Left kidney (tissue), 2 donors: ENCODE measurements around the gene NOL4L. TPM values are rescaled to one million over a fixed set of nuclear protein-coding genes. Genes with fewer than 3 reads are reported as not detected.
"Not testable (repeated sequence)": the region's sequence is repeated elsewhere in the genome, so short reads cannot be mapped to it uniquely, and the experiment has no call there.

Experiments
- DNase-seq: peaks from one replicate; pipeline ENCODE4 v3.0.0-alpha.2; 2013
- polyA plus RNA-seq: library from polyadenylated mRNA; unstranded; fragments of 120-200 nt; gene quantifications from one replicate; pipeline ENCODE4 v1.2.1, GENCODE V29; 2013; ENCODE audit not compliant: insufficient read length

The NOL4L gene
- polyA plus RNA-seq, 1 donor, result 61.5 TPM

DNA sequence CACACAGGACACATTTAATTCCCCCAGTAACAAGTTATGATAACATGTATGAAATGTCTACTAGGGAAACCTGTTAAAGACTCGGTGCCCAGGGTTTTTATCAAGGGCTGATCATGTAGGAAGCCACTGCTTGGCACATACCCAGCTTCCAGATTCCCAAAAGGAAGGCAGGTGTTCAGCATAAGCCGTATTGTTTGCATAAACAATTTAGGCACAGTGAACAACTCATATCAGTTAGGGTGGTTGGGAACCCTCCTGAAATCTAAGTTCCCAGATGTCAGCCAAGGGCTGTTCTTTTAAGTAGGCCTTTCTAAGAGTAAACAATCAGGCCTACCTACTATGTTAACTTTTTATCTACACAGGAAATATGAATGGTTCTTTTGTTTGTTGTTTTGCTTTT is 152.9 kb downstream of the NOL4L start:
- no peak for DNase-seq

DNA sequence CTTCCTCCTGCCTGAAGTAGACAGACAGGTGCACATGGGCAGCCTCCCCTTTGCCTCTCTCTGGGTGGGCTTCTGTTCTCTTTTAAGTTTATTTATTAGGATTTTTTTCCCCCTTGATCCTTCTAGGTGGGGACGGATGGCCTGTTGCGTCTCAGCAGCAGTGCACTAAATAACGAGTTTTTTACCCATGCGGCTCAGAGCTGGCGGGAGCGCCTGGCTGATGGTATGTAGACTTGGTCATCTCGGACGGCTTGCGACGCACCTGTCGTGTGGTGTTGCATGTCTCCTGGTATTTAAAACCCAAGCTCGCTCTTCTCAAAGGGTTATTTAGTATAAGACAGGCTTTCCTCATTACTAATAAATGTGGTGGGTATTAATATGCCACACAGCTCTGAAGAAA is 153.7 kb downstream of the NOL4L start:
- no peak for DNase-seq

DNA sequence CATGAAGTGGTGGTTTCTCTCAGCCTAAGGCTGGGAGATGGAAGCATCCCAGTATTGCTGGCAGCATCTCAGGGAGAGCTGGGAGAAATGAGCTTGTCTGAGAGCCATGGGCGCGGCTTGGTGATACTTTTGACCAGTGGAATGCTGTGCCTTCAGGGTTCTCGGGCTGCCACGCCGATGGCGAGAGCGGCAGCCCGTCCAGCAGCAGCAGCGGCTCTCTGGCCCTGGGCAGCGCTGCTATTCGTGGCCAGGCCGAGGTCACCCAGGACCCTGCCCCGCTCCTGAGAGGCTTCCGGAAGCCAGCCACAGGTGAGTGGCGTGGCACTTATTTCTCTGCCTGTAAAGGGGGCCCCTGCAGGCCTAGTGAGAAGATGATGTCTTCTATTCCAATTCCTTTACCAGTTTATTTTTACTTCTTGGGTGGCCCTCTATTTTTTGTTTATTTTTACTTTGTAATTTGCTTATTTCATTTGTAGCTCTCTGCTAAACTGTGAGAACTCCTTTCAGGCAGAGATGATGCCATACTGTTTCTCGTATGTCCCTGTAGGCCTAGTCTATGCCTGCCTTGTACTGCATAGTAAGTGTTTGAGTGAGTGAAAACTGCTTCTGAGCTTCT is 155.3 kb downstream of the NOL4L start:
- no peak for DNase-seq

DNA sequence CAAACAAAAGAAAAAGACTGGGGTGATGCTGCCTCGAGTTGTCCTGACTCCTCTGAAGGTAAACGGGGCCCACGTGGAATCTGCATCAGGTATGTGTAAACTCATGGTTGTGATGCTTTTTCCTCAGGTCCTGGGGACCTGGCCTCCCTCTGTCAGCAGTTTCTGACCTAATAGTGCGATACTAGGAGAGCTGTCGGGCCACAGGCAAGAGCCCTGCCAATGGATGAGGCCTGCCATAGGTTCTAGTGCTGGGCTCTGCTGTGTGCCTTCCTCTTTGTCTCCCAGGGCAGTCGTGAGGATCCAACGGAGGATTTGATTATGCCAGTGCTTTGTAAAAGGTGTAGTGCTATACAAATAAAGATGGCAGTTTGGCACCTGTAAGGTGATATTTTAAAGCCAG is 155.8 kb downstream of the NOL4L start:
- no peak for DNase-seq

DNA sequence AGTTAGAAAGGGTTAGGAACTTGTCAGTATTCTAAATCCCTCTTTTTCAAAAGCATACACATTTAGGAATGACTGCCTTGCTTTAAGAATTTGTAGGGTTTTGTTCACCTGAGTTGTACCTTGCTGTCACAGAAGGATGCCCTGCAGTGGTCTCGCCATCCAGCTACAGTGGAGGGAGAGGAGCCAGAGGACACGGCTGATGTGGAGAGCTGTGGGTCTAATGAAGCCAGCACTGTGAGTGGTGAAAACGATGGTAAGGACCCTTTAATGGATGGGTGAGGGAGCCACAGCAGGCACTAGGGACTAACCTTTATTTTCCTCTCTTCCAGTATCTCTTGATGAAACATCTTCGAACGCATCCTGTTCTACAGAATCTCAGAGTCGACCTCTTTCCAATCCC is 157.1 kb downstream of the NOL4L start:
- DNase-seq, result no peak

DNA sequence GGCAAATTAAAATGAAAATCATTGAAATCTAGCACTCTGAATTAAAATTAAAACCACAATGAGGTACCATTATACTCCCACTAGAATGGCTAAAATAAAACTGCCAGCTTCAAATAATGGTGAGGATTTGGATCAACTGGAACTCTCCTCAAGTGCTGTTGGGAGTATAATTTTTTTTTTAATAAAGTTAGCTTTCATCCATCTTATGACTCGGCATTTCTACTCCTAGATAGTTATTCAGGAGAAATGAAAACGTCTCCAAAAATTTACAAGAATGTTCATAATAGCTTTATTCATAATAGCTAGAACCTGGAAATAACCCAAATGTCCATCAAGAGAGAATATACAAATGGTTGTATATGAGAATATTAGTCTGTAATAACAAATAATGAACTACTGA is 163.8 kb downstream of the NOL4L start:
- DNase-seq, result no peak

DNA sequence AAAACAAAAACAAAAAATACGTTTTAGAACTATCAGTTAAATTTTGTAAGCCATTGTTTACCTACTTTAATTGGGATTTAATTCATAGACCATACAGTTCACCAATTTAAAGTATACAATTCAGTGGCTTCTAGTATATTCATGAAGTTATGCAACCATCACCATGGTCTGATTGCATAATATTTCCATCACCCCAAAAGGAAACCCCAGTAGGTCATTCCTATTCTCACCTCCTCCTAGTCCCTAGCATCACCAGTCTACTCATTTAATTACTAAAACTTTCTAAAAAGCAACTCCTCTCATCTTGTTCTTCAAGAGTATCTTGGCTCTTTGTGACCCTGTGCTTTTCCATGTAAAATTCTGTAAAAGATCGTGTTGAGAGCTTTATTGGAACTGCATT is 166.8 kb downstream of the NOL4L start:
- no peak for DNase-seq

DNA sequence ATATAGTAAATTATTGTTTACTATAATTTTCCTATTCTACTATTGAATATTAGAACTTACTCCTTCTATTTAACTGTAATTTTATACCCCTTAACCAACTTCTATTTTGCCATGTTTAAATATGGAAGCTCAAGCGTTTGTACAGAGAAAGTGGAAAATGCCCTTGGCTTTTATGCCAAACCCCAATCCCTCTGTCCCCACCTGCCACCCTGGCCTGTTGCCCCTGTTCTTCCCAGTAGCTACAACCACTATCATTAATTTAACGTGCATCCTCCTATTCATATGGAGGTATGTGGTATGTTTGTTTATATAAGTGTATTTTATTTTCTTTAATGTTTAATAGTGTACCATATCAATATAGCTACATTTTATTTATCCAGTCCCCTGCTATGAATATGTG is 168.9 kb downstream of the NOL4L start:
- DNase-seq, result no peak

DNA sequence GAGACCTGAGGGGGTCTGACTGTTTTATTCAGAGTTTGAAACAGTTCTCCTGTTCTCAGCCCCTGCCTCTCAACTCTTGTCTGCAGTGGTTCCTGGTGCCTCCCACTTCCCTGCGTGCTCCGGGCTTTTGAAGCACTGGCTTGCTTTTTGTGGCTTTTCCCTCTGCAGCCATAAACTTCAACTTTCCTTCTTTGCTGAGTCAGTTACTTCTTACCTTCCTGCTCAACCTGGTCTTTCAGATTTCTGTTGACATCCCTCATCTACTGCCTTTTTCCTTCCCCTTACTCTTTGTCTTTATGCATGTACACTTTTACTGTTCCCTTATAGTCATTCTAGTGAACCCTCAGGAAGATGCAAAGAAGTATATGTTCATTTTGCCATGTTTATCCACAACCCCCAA is 169.6 kb downstream of the NOL4L start:
- DNase-seq, result no peak

DNA sequence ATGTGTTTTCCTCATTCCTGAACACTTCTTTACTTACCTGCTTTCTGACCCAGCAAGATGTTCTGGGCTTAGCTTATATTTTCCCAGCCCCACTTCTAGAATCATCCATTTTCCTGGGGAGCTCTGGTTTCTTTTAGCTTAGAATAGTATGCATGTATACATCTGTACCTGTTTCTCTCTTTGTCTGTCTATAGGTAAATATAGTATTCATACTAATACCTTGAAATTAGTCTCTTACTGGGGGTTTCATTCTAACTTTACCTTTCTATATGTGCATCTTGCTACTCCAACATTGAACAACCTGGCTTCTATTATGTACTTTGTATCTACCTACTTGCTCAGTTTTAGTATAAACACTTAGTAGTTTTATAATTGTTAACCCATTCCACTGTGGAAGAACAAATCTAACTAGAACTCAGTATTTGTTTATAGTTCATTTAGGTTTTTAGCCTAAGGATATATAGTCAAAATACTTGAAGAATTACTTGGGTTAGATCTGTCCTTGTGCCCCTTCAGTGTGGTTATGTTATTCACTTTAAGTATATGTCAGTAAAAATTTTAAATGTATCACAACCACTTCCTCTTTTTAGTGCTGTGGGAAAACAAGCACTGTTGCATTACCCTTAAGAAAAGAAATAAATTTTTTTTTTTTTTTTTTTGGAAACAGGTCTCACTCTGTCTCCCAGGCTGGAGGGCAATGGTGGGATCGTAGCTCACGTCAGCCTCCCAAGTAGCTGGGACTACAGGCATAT is 173.0 kb downstream of the NOL4L start:
- DNase-seq, result no peak

DNA sequence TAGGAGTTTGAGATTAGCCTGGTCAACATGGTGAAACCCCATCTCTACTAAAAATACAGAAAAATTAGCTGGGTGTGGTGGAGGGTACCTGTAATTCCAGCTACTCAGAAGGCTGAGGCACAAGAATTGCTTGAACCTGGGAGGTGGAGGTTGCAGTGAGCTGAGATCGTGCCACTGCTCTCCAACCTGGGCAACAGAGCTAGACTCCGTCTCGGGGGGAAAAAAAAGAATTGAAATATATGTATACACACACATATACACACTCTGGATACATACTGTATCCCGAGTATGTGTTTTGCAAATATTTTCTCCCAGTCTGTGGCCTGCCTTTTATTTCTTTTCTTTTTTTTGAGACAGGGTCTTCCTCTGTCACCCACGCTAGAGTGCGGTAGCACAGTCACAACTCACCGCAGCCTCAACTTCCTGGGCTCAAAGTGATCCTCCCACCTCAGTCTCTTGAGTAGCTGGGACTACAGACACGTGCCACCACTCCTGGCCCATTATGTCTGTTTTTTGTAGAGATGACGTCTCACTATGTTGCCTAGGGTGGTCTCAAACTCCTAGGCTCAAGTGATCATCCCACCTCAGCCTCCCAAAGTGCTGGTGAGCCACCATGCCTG is 177.9 kb downstream of the NOL4L start:
- not testable (repeated sequence) for DNase-seq

DNA sequence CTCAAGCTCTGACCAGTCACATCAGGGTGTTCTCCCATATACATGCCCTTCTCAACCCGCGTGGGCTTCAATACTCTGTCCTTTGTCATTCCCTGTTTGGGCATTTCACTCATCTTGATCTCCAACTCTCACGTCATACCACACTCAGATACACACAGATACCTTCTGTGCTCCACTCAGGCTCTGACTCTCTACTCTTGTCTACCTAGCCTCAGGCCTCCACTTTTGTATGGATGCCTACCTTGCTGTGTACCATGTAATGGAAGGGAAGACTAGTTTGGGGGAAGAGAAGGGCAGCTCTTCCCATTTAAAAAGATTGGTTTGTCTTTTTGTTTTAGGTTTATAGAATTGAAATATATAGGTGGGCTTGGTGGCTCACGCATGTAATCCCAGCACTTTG is 178.4 kb downstream of the NOL4L start:
- no peak for DNase-seq

DNA sequence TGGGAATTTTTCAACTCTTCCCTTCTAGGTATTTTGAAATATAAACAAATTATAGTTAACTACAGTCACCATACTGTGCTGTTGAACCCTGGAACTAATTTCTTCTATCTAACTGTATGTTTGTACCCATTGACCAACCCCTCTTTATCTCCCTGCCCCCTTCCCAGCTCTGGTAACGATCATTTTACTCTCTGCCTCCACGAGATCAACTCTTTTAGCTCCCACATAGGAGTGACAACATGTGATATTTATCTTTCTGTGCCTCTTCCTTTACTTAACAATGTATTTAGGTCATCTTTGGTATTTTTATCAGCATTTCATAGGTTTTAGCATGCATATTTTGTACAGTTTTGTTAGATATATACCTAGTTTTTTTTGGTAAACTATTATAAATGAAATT is 181.1 kb downstream of the NOL4L start:
- no peak for DNase-seq

DNA sequence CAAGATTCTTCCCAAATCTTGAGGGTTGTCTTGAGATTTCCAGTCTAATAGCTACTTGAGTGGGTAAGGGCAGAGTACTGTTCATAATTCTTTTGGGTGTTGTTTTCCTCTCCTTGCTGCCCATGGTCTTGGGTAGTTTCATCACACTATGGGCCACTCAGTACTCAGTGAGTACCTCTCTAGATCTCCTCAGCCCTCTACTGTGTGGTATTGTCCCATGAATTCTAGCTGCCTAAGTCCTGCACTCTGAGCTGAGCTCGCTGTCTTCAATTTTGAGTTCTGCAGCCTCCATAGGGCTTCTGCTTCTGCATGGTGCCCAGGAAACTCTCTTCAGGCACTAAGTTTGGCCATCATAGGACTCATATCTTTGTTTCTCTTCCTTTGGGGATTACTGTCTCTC is 184.7 kb downstream of the NOL4L start:
- DNase-seq, result no peak

DNA sequence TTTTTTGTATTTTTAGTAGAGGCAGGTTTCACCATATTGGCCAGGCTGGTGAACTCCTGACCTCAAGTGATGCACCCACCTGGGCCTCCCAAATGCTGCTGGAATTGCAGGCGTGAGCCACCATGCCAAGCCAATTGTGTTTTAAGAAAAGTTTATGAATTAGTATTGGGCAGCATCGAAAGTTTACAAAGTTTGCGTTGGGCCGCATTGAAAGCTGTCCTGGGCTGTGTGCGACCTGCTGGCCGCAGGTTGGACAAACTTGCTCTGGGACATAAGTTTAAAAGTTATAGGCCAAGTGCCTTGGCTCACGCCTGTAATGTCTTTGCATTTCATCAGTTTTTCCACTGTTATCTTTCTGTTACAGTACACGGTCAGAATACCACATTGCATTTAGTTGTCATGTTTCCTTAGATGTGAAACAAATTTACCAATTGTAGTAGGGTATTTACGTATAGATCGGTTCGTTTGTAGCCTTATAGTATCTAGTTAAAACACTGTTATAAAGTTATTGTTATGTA is 187.5 kb downstream of the NOL4L start:
- no peak for DNase-seq

DNA sequence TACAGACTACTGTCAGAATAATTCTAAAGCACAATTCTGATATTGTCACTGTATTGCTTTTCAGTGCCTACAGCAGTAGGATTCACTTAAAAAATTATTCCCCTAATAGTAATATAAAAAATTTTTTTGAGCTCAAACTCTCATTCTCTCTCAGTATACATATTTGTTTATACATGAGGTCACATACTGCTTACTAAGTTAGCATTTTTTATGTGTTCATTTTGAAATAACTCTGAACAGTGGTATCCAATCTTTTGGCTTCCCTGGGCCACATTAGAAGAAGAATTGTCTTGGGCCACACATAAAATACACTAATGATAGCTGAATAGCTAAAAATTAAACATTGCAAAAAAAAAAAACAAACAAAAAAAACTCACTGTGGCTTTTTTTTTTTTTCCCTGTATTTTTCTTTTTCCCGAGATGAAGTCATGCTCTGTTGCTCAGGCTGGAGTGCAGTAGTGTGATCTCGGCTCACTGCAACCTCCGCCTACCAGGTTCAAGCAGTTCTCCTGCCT is 188.4 kb downstream of the NOL4L start:
- DNase-seq, result no peak

DNA sequence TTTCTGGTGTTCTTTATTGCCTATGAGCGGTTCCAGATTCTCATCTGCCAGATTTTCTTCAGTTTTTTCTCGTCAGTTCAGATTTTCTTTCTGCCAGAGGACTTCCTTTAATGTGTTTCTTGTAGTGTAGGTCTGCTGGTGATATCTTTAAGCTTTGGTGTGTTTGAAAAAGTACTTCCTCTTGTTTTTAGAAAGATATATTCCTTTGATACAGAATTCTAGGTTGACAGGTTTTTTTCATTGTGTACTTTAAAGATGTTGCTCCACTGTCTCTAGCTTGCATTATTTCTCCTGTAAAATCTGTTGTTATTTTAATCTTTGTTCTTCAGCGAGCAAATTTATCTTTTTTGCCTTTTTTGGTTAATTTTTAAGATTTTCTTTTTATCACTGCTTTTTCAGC is 190.1 kb downstream of the NOL4L start:
- no peak for DNase-seq

Other genes with a start within 250 kb of the NOL4L start
- 80.9 TPM for gene ASXL1, start 227.0 kb downstream of the NOL4L start, polyA plus RNA-seq
- gene C20orf203, start 88.6 kb upstream of the NOL4L start, polyA plus RNA-seq, result 0.23 TPM
- 69.3 TPM for gene COMMD7, start 158.1 kb upstream of the NOL4L start, polyA plus RNA-seq
- 10.1 TPM for gene DNMT3B, start 177.1 kb upstream of the NOL4L start, polyA plus RNA-seq
- 119 TPM for gene MAPRE1, start 234.6 kb upstream of the NOL4L start, polyA plus RNA-seq